ENCODE measurements around the gene NMNAT2. TPM values are rescaled to one million over a fixed set of nuclear protein-coding genes. Genes with fewer than 3 reads are reported as not detected.

The NMNAT2 gene
- total and polyA plus RNA-seq, 2 of the 8 experiments (the other 6 are each of a cell fraction or from before 2014, with no cell fraction given) = 6.5 to 20.9 TPM

- TF ChIP-seq CEBPB (IDR thresholded peaks at IDR 0.05; ENCODE audit: low read depth, low read length) (no peak), PHF8 (conservative IDR thresholded peaks at IDR 0.05; ENCODE audit: low read depth, low read length) (no peak), ASH2L (IDR thresholded peaks at IDR 0.05; ENCODE audit: low read length) (no peak), USF2 (IDR thresholded peaks at IDR 0.05; ENCODE audit: low read length) (no peak), KDM4A (IDR thresholded peaks at IDR 0.05; ENCODE audit: low read depth, low read length, severe bottlenecking) (no peak)
Observed at GRCh38 chr1:183284086-183284485, 134.1 kb downstream of the NMNAT2 start (continued).
